Measurements from ENCODE around the gene LAMA2. TPM values are rescaled to one million over a fixed set of nuclear protein-coding genes. Genes with fewer than 3 reads are reported as not detected.

The LAMA2 gene
- total RNA-seq, 1 experiment from 2014 or later, result 0.02 TPM

DNA sequence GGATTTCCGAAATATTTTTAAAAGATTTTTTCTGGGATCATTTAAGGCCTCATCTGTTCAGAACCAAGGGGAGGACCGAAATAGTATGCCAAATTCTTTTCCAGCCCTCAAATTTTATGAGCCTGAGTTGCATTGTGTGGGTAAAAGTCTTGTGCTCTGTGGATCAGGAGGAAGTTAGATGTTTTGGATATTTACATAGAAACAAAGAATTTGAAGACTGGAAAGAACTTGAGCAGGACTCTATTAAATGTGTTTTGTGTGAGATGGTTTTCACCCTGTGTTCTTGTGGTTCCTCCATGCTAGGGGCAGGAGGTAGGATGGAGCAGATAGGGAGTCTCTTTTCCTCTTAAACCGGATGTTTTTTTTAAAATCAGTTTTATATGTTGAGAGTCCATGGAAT, 329.1 kb downstream of the LAMA2 start:
- DNase-seq, result no peak

DNA sequence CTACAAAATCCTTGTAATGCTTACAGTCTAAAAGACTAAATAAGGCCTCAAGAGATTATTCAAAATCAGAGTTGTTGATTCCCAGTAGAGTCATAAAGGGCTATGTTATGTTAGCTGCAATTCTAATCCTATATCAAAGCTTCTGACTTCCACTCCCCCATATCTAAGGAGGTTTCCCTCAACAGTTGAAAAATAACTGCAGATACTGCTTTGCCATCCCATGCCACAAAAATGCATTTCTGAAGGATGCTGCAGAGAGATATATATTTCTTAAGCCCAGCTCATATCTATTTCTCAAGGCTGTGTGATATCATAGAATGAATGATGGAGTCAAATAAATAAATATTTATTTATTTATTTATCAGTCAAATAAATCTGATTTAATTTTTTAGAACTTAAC, 332.3 kb downstream of the LAMA2 start:
- ChIA-PET CTCF (no interaction called here), POLR2A (no interaction called here)
- H3K27me3 ChIP-seq (replicated peaks; ENCODE audit: control insufficient read depth, insufficient read depth, low read length), result no peaks in the 10 kb centered on the region
- no peaks in the 10 kb centered on the region for H3K36me3 Mint-ChIP-seq (ENCODE audit: insufficient read depth, unreplicated experiment)
- no peaks in the 10 kb centered on the region for H3K36me3 ChIP-seq (ENCODE audit: control insufficient read depth, insufficient read depth, low read length)
- H3K4me1 Mint-ChIP-seq (ENCODE audit: low read depth, unreplicated experiment), result no peaks in the 10 kb centered on the region
- TF ChIP-seq, protein P1, sequence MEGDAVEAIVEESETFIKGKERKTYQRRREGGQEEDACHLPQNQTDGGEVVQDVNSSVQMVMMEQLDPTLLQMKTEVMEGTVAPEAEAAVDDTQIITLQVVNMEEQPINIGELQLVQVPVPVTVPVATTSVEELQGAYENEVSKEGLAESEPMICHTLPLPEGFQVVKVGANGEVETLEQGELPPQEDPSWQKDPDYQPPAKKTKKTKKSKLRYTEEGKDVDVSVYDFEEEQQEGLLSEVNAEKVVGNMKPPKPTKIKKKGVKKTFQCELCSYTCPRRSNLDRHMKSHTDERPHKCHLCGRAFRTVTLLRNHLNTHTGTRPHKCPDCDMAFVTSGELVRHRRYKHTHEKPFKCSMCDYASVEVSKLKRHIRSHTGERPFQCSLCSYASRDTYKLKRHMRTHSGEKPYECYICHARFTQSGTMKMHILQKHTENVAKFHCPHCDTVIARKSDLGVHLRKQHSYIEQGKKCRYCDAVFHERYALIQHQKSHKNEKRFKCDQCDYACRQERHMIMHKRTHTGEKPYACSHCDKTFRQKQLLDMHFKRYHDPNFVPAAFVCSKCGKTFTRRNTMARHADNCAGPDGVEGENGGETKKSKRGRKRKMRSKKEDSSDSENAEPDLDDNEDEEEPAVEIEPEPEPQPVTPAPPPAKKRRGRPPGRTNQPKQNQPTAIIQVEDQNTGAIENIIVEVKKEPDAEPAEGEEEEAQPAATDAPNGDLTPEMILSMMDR (IDR thresholded peaks at IDR 0.05; ENCODE audit: insufficient read depth in 1 of 2, low read depth in 1 of 2, low read length in 1 of 2, severe bottlenecking in 1 of 2, unreplicated experiment in 1 of 2), result no peak
- no peak for DNase-seq
- no peaks in the 10 kb centered on the region for H3K9me3 Mint-ChIP-seq (ENCODE audit: unreplicated experiment)
- no peaks in the 10 kb centered on the region for H3K9me3 ChIP-seq
- no peaks in the 10 kb centered on the region for H3K4me1 ChIP-seq
- no TSS peak for BruUV-seq (replicated peaks)
- no peak overlapping the region for H3K4me3 Mint-ChIP-seq (ENCODE audit: unreplicated experiment)
- intact Hi-C loops (cut with micrococcal nuclease; ENCODE audit: unreplicated experiment), result loop anchor here (2.0 kb wide), 1 partner anchor 38 kb away; no protein-coding TSS in a partner anchor
- H3K27me3 Mint-ChIP-seq (ENCODE audit: insufficient read depth, unreplicated experiment), result no peaks in the 10 kb centered on the region
- no peak overlapping the region for H3K4me3 ChIP-seq (ENCODE audit: low read depth, low read length)
- no peak overlapping the region for H3K27ac Mint-ChIP-seq (ENCODE audit: unreplicated experiment)

More for the DNA sequence above, 329.1 kb downstream of the LAMA2 start:
- Histone ChIP-seq H3K9me3 (no peaks in the 10 kb centered on the region), H3K4me1 (no peaks in the 10 kb centered on the region), H3K36me3 (ENCODE audit: control insufficient read depth, insufficient read depth, low read length) (no peaks in the 10 kb centered on the region), H3K4me3 (ENCODE audit: low read depth, low read length) (no peak overlapping the region), H3K27me3 (replicated peaks; ENCODE audit: control insufficient read depth, insufficient read depth, low read length) (no peaks in the 10 kb centered on the region)
- TF ChIP-seq, protein P1 (IDR thresholded peaks at IDR 0.05; ENCODE audit: insufficient read depth in 1 of 2, low read depth in 1 of 2, low read length in 1 of 2, severe bottlenecking in 1 of 2, unreplicated experiment in 1 of 2), result no peak
- ChIA-PET CTCF (no interaction called here), POLR2A (no interaction called here)
- Mint-ChIP-seq H3K36me3 (ENCODE audit: insufficient read depth, unreplicated experiment) (no peaks in the 10 kb centered on the region), H3K27ac (ENCODE audit: unreplicated experiment) (no peak overlapping the region), H3K27me3 (ENCODE audit: insufficient read depth, unreplicated experiment) (no peaks in the 10 kb centered on the region), H3K4me1 (ENCODE audit: low read depth, unreplicated experiment) (no peaks in the 10 kb centered on the region), H3K4me3 (ENCODE audit: unreplicated experiment) (no peak overlapping the region), H3K9me3 (ENCODE audit: unreplicated experiment) (no peaks in the 10 kb centered on the region)
- intact Hi-C loops (cut with micrococcal nuclease; ENCODE audit: unreplicated experiment), result no loop called here
- no TSS peak for BruUV-seq (replicated peaks)

DNA sequence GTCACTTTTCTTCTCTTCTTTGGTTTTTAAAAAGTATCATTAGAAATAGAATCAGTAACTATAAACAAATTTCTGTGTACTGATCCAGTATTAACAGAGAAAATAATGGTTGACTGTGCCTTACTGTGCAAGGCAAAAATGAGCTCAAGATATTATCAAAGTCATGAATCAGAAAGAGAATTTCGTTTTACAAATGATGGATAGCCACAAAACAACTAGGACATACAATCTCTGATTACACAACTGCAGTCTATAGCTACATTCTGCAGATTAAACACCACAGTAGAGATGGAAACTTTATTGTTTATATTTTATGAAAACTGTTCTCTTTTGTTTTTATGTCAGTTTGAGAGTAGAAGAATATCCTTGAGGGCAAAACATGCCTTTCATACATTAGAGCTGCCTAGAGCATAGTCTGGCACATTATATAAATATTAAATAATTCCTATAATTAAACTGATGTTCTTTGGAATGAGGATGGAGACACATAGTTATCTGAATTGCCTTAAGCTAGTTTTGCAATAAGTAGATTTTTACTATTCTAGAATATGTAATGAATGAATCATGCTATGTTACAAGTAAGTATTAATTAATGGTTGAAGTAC, 333.1 kb downstream of the LAMA2 start:
- Mint-ChIP-seq H3K27me3 (ENCODE audit: insufficient read depth, unreplicated experiment) (no peaks in the 10 kb centered on the region), H3K4me3 (ENCODE audit: unreplicated experiment) (no peak overlapping the region), H3K27ac (ENCODE audit: unreplicated experiment) (no peak overlapping the region), H3K4me1 (ENCODE audit: low read depth, unreplicated experiment) (no peaks in the 10 kb centered on the region), H3K36me3 (ENCODE audit: insufficient read depth, unreplicated experiment) (no peaks in the 10 kb centered on the region), H3K9me3 (ENCODE audit: unreplicated experiment) (no peaks in the 10 kb centered on the region)
- CTCF ChIA-PET, result no interaction called here
- intact Hi-C loops (cut with micrococcal nuclease; ENCODE audit: unreplicated experiment), result loop anchor here (2.0 kb wide), 1 partner anchor 37 kb away; no protein-coding TSS in a partner anchor
- TF ChIP-seq, protein P1 (IDR thresholded peaks at IDR 0.05; ENCODE audit: insufficient read depth in 1 of 2, low read depth in 1 of 2, low read length in 1 of 2, severe bottlenecking in 1 of 2, unreplicated experiment in 1 of 2), result no peak
- POLR2A ChIA-PET, result no interaction called here
- no peaks in the 10 kb centered on the region for H3K4me1 ChIP-seq
- H3K9me3 ChIP-seq, result no peaks in the 10 kb centered on the region
- no peak overlapping the region for H3K4me3 ChIP-seq (ENCODE audit: low read depth, low read length)
- H3K27me3 ChIP-seq (replicated peaks; ENCODE audit: control insufficient read depth, insufficient read depth, low read length), result no peaks in the 10 kb centered on the region
- no peaks in the 10 kb centered on the region for H3K36me3 ChIP-seq (ENCODE audit: control insufficient read depth, insufficient read depth, low read length)
- BruUV-seq (replicated peaks), result no TSS peak
- no peak for DNase-seq
